OCI-LY3 (cell line): ENCODE data around the gene NRG3.

ENCODE experiments used
- EZH2phosphoT487 ChIP-seq: fragments of 200-600 bp; shearing (Covaris generic); IDR thresholded peaks from 2 replicates; pipeline ENCODE4 v1.6.1; 2018; ENCODE audit warnings: antibody characterized with exemption, mixed run types, low read depth
- TF ChIP-seq, protein P1 (sequence below): fragments of 200-600, 300-600 bp; sonication (generic); IDR thresholded peaks from 2 replicates; pipeline ENCODE4 v1.5.1; 2014; ENCODE audit warnings: antibody characterized with exemption, low read length, low read depth

DNA sequence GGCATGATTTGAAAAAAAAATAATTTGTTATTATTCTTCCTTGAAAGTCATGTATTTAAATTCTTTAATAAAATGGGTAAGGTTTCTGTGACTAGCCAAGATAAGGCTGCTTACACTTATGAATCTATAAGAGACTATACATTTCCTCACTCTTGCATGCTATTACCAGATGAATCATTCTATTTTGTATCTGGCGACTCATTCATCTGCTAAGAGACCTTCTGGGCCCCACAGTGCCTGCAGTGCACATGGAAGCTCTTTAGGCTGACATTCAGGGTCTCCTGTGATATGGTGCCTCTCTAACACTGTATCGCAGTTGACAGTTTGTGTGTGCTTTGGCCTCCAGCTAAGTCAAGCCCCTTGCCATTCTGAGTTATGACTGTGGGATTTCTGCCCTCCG is 121.9 kb downstream of the NRG3 start:
- TF ChIP-seq, protein P1, sequence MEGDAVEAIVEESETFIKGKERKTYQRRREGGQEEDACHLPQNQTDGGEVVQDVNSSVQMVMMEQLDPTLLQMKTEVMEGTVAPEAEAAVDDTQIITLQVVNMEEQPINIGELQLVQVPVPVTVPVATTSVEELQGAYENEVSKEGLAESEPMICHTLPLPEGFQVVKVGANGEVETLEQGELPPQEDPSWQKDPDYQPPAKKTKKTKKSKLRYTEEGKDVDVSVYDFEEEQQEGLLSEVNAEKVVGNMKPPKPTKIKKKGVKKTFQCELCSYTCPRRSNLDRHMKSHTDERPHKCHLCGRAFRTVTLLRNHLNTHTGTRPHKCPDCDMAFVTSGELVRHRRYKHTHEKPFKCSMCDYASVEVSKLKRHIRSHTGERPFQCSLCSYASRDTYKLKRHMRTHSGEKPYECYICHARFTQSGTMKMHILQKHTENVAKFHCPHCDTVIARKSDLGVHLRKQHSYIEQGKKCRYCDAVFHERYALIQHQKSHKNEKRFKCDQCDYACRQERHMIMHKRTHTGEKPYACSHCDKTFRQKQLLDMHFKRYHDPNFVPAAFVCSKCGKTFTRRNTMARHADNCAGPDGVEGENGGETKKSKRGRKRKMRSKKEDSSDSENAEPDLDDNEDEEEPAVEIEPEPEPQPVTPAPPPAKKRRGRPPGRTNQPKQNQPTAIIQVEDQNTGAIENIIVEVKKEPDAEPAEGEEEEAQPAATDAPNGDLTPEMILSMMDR: no peak
- no peak for TF ChIP-seq EZH2phosphoT487
